KOPT-K1 (cell line): ENCODE measurements around the gene RFPL3.
"Not testable (repeated sequence)": the region's sequence is repeated elsewhere in the genome, so short reads cannot be mapped to it uniquely, and the experiment has no call there.

Source experiments
- H3K27ac ChIP-seq: fragments of 200-600 bp; sonication (generic); 2 replicates; pipeline ENCODE4 v1.5.1; 2016; ENCODE audit warnings: antibody characterized with exemption, mild to moderate bottlenecking, low read depth, low read length; ENCODE audit not compliant: poor library complexity, severe bottlenecking
- H3K36me3 ChIP-seq: fragments of 200-600 bp; sonication (generic); 2 replicates; pipeline ENCODE4 v1.5.1; 2017; ENCODE audit warnings: antibody characterized with exemption, mild to moderate bottlenecking, low read length, moderate library complexity; ENCODE audit not compliant: insufficient read depth
- H3K9me3 ChIP-seq: fragments of 200-600 bp; sonication (generic); 2 replicates; pipeline ENCODE4 v1.5.1; 2017; ENCODE audit warnings: antibody characterized with exemption, low read length, mild to moderate bottlenecking; ENCODE audit not compliant: insufficient read depth, poor library complexity, severe bottlenecking

RFPL3 gene

GRCh38 chr22:32355760-32356159, 1.9 kb upstream of the RFPL3 start:
- H3K27ac ChIP-seq: no peak overlapping the region
- H3K36me3 ChIP-seq: no peaks in the 10 kb centered on the region

GRCh38 chr22:32360096-32360495, 2.4 kb downstream of the RFPL3 start:
- H3K27ac ChIP-seq, H3K9me3 ChIP-seq, H3K36me3 ChIP-seq: not testable (repeated sequence)

More at GRCh38 chr22:32355760-32356159, 1.9 kb upstream of the RFPL3 start:
- no peaks in the 10 kb centered on the region for H3K9me3 ChIP-seq

GRCh38 chr22:32361257-32361656, 3.6 kb downstream of the RFPL3 start:
- Histone ChIP-seq H3K9me3 (no peaks in the 10 kb centered on the region), H3K27ac (no peak overlapping the region), H3K36me3 (no peaks in the 10 kb centered on the region)

DNA sequence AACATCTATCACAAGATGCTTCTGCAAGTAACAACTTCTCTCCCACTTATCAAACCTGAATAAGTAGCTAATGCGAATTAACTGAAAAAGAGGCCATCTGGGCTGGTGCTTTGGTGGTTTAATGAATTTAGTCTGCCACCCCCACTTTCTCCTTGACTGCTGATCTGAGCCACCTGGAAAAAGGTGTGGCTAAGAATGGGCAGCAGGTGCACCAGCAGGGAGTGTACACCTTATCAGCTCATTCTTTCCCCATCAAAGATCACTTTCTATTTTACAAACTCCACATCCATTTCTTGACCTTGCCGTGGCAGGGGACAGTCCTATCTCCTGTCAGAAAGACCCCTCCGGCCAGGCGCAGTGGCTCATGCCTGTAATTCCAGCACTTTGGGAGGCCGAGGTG, 6.5 kb downstream of the RFPL3 start:
- no peaks in the 10 kb centered on the region for H3K36me3 ChIP-seq
- H3K9me3 ChIP-seq: no peaks in the 10 kb centered on the region
- no peak overlapping the region for H3K27ac ChIP-seq

DNA sequence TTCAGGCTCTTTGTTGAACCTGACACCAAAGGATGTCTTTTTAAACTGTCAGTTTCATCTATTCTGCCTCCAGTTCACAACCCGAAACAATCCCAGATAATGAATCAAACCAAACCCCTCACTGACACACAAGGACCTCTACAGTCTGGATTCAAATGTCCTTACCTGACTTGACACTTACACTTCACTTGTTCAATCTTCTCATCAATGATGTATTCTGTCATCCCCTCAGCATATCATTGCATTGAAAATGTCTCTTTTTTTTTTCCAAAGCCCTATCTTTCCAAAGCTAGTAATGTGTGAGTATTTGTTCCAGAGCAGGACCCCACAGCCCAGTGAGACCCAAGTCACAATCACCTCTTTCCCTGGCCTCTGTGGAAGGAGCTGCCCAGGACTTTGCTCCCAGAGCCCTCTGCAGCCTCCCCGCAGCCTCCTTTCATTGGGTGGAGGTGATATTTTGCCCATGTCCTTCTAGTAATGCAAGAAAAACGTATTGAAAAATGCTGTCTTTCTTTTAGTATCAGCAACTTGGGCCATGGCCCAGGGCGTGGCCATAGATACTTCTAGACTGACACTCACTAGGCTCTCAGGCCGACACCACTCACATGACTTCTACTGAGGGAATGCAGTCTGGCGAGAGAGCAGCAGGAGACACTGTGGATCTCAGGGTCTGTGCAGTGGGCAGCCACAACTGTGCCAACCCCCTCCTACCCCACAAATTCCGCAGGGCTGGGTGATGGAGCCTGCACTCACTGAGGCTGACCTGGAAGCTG, 18.2 kb downstream of the RFPL3 start:
- no peak overlapping the region for H3K27ac ChIP-seq
- H3K9me3 ChIP-seq: no peaks in the 10 kb centered on the region
- H3K36me3 ChIP-seq: no peaks in the 10 kb centered on the region

- no peaks in the 10 kb centered on the region for H3K36me3 ChIP-seq
- H3K27ac ChIP-seq: no peak overlapping the region
- H3K9me3 ChIP-seq: no peaks in the 10 kb centered on the region
Observed at GRCh38 chr22:32376681-32377080, 19.0 kb downstream of the RFPL3 start.

GRCh38 chr22:32378707-32379272, 21.1 kb downstream of the RFPL3 start:
- Histone ChIP-seq H3K36me3 (no peaks in the 10 kb centered on the region), H3K27ac (no peak overlapping the region), H3K9me3 (no peaks in the 10 kb centered on the region)

GRCh38 chr22:32380991-32381390, 23.3 kb downstream of the RFPL3 start:
- Histone ChIP-seq H3K27ac (no peak overlapping the region), H3K36me3 (peaks cover 9% of the 10 kb centered on the region), H3K9me3 (no peaks in the 10 kb centered on the region)

DNA sequence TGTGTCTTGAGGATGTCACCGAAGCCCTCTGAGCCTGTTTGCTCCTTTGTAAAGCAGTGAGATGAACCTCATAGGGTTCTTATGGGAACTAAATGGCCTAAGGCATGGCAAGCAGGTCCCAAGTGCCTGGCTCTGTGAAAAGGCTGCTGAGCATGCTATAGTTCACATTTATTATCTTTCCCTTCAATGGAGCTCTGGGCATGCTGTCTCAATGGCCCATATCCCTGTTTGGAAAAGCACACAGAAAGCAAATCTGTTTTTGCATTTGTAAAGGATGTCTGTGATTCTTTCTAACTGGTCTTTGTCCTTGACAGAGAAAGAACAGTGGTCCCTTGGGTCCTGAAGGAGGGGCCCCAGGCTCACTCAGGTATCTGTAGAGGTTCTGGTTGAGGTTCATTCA, 28.0 kb downstream of the RFPL3 start:
- H3K36me3 ChIP-seq: peaks cover 55% of the 10 kb centered on the region
- no peaks in the 10 kb centered on the region for H3K9me3 ChIP-seq
- no peak overlapping the region for H3K27ac ChIP-seq

GRCh38 chr22:32389685-32390084, 32.0 kb downstream of the RFPL3 start:
- H3K27ac ChIP-seq: no peak overlapping the region
- peaks cover 95% of the 10 kb centered on the region for H3K36me3 ChIP-seq
- no peaks in the 10 kb centered on the region for H3K9me3 ChIP-seq

DNA sequence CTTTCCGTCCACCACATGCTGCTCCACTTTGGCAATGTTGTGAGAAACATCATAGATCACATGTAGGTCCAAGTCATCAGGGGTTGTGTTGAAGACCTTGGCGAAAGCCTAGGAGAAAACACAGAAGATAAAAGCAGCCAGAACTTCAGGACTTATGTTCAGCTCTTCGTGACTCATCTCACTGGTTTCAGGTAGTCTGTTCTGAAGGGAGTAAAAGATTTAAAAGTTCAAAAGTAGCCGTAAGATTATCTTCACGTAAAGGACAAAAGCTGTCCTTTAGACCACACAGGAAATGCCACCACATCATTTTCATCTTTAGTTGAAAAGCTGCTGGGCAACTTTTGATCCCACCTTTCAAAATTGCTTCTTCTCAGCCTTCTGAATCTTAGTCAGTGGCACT, 37.4 kb downstream of the RFPL3 start:
- H3K9me3 ChIP-seq: no peaks in the 10 kb centered on the region
- peaks cover 100% of the 10 kb centered on the region for H3K36me3 ChIP-seq
- no peak overlapping the region for H3K27ac ChIP-seq

DNA sequence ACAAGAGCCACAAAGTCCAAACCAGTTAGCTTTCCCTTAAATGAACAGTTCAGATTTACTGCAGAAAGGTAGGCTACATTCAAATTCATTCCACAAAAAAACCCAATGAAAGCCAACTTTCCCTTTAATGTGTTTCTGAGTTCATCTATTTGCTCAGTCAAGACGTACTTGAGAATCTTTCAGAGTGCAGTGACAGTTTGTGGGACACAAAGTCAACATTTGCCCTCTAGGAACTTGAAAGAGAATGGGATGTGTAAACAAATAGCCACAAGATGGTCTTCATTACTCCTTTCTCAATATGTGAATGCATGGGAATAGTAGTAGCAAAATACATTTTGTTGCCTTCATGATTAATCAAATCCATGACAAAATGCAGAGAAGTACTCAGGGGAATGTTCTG, 38.6 kb downstream of the RFPL3 start:
- Histone ChIP-seq H3K36me3 (peaks cover 100% of the 10 kb centered on the region), H3K27ac (no peak overlapping the region), H3K9me3 (no peaks in the 10 kb centered on the region)

GRCh38 chr22:32396746-32397145, 39.1 kb downstream of the RFPL3 start:
- Histone ChIP-seq H3K36me3 (peaks cover 100% of the 10 kb centered on the region), H3K9me3 (no peaks in the 10 kb centered on the region), H3K27ac (no peak overlapping the region)

DNA sequence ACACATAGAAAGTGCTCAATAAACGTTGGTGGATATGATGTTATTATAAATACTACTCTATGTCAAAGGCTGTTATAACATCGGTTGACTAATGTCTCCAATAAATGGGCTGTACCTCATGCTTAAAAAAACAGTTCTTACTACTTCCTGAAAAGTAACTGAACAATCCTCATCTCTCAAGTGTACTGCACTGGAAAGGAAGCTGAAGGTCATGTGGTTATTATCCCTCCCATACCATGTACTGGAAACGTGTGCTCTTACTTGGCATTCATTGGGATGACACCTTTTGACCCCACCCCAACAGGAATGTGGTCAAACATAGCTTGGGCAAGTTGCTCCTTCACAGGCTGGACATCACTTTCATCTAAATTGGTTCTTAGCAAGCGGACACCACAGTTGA, 43.8 kb downstream of the RFPL3 start:
- H3K27ac ChIP-seq: no peak overlapping the region
- H3K9me3 ChIP-seq: no peaks in the 10 kb centered on the region
- H3K36me3 ChIP-seq: peaks cover 95% of the 10 kb centered on the region

- H3K36me3 ChIP-seq: peaks cover 95% of the 10 kb centered on the region
- H3K27ac ChIP-seq: no peak overlapping the region
- no peaks in the 10 kb centered on the region for H3K9me3 ChIP-seq
Observed at GRCh38 chr22:32404021-32404420, 46.4 kb downstream of the RFPL3 start.

- peaks cover 68% of the 10 kb centered on the region for H3K36me3 ChIP-seq
- H3K27ac ChIP-seq: no peak overlapping the region
- H3K9me3 ChIP-seq: no peaks in the 10 kb centered on the region
Observed at GRCh38 chr22:32407312-32407711, 49.6 kb downstream of the RFPL3 start.
